ENCODE data around the gene UQCC3.

- peak in 5 of 6 experiments; percentile 45 to 79 (median 58) for TF ChIP-seq CTCF (IDR thresholded peaks at IDR 0.05)
- no peak for TF ChIP-seq POLR2A (IDR thresholded peaks at IDR 0.05)
These were observed 23.1 kb downstream of the UQCC3 start for GRCh38 chr11:62694455-62695167.
